Left ventricle myocardium inferior (tissue), 1 donor: ENCODE data around the gene IDH3G. TPM values are rescaled to one million over a fixed set of nuclear protein-coding genes. Genes with fewer than 3 reads are reported as not detected.

ENCODE experiments used
- DNase-seq: peaks from one replicate; pipeline ENCODE4 v3.0.0-alpha.2; 2020
- H3K27ac ChIP-seq: fragments of 200-600 bp; replicated peaks from 2 replicates; pipeline ENCODE4 v1.8.0; 2021
- H3K27me3 ChIP-seq: fragments of 200-600 bp; 2 replicates; pipeline ENCODE4 v1.8.0; 2021; ENCODE audit warnings: low read depth
- H3K36me3 ChIP-seq: fragments of 200-600 bp; 2 replicates; pipeline ENCODE4 v1.8.0; 2021
- H3K4me1 ChIP-seq: fragments of 200-600 bp; 2 replicates; pipeline ENCODE4 v1.8.0; 2021
- H3K4me3 ChIP-seq: fragments of 200-600 bp; 2 replicates; pipeline ENCODE4 v1.8.0; 2021; ENCODE audit warnings: mild to moderate bottlenecking, moderate library complexity
- H3K9me3 ChIP-seq: fragments of 200-600 bp; replicated peaks from 2 replicates; pipeline ENCODE4 v1.8.0; 2021
- intact Hi-C: fragments of 100-400 bp; cut with micrococcal nuclease; formaldehyde crosslinking; loops from one replicate; pipeline ENCODE4 v1.11.0; 2022
- total RNA-seq: library from RNA; stranded (reverse); fragmentation: NEBNext Ultra II Directional; extraction: Animal tissue kit (Norgen Biotek cat#: 25700); gene quantifications from one replicate; pipeline ENCODE4 v1.2.1, GENCODE V29; 2021
- TF ChIP-seq, protein P1 (sequence below): fragments of 200-600 bp; IDR thresholded peaks from 2 replicates; pipeline ENCODE4 v1.8.0; 2021; ENCODE audit warnings: antibody characterized with exemption, mild to moderate bottlenecking, borderline replicate concordance
- donor health status: DM: no; HTN: yes; CAD: no; lungs with severe emphysema.

IDH3G gene
- total RNA-seq, 1 donor from 2014 or later, result 72.5 TPM

DNA sequence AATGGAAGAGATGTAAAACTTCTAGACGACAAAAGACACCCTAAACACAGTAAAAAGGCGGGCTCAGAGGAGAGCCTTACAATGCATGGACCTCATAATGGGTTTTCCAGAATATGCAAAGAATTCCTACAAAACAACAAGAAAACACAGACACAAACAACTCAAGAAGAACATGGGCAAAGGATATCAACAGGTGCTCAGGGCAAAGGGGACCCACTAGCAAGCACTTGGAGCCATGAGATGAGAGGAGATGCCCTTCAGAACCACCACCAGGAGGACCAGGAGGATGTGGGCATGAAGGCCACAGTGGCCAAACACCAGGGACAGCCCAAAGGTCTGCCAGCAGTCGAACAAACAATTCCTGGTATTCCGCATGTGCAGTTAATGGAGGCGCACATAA is 19.0 kb upstream of the IDH3G start:
- Histone ChIP-seq H3K27me3 (no peaks in the 10 kb centered on the region), H3K36me3 (no peaks in the 10 kb centered on the region), H3K27ac (no peak overlapping the region), H3K4me1 (peaks cover 3% of the 10 kb centered on the region), H3K9me3 (no peaks in the 10 kb centered on the region), H3K4me3 (no peak overlapping the region)
- intact Hi-C loops, result no loop called here
- TF ChIP-seq, protein P1, sequence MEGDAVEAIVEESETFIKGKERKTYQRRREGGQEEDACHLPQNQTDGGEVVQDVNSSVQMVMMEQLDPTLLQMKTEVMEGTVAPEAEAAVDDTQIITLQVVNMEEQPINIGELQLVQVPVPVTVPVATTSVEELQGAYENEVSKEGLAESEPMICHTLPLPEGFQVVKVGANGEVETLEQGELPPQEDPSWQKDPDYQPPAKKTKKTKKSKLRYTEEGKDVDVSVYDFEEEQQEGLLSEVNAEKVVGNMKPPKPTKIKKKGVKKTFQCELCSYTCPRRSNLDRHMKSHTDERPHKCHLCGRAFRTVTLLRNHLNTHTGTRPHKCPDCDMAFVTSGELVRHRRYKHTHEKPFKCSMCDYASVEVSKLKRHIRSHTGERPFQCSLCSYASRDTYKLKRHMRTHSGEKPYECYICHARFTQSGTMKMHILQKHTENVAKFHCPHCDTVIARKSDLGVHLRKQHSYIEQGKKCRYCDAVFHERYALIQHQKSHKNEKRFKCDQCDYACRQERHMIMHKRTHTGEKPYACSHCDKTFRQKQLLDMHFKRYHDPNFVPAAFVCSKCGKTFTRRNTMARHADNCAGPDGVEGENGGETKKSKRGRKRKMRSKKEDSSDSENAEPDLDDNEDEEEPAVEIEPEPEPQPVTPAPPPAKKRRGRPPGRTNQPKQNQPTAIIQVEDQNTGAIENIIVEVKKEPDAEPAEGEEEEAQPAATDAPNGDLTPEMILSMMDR, result no peak
- no peak for DNase-seq

DNA sequence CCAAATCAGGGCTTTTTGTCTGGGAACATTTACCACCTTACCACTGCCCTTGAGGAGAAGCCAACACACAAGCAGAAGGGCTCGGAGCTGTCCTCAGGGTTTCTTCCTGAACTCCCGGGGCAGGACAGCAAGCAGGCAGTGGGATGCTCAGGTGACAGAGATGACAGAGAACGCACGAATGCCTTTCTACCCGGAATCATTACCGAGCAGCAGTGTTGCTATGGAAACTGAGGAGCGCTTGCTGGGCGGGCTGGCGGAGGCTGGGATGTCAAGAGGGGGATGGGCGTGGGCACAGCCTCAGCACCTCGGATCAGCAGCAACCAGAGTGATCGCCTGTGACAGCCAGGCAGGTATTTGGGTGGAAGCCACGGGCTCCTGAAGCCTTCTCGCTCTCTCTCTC is 18.0 kb upstream of the IDH3G start:
- no peak overlapping the region for H3K4me3 ChIP-seq
- TF ChIP-seq, protein P1, result no peak
- H3K27ac ChIP-seq, result no peak overlapping the region
- H3K27me3 ChIP-seq, result no peaks in the 10 kb centered on the region
- DNase-seq, result no peak
- no peaks in the 10 kb centered on the region for H3K36me3 ChIP-seq
- intact Hi-C loops, result no loop called here
- no peaks in the 10 kb centered on the region for H3K9me3 ChIP-seq
- no peaks in the 10 kb centered on the region for H3K4me1 ChIP-seq

DNA sequence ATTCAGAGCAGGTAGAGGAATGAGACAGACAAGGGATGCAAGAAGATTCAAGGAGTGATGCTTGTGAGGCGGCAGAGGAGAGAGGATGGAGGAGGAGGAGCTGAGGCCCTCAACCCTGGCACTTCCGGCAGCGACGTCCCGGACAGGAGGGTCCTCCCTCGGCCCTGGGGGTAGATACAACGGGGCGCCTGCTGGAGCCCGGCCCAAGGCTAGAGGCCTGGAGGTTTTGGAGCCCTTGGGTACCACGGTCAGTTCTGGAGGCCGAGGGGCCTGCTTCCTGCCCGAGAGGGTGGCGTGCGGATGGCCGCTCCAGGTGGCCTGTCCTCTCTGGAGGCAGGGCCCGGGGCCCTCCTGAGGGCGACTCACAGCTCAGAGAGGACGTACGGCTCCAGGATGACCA is 13.8 kb upstream of the IDH3G start:
- no peak for DNase-seq
- H3K27me3 ChIP-seq, result no peaks in the 10 kb centered on the region
- no peaks in the 10 kb centered on the region for H3K4me1 ChIP-seq
- intact Hi-C loops, result no loop called here
- H3K9me3 ChIP-seq, result no peaks in the 10 kb centered on the region
- H3K4me3 ChIP-seq, result no peak overlapping the region
- TF ChIP-seq, protein P1, result no peak
- no peaks in the 10 kb centered on the region for H3K36me3 ChIP-seq
- no peak overlapping the region for H3K27ac ChIP-seq

DNA sequence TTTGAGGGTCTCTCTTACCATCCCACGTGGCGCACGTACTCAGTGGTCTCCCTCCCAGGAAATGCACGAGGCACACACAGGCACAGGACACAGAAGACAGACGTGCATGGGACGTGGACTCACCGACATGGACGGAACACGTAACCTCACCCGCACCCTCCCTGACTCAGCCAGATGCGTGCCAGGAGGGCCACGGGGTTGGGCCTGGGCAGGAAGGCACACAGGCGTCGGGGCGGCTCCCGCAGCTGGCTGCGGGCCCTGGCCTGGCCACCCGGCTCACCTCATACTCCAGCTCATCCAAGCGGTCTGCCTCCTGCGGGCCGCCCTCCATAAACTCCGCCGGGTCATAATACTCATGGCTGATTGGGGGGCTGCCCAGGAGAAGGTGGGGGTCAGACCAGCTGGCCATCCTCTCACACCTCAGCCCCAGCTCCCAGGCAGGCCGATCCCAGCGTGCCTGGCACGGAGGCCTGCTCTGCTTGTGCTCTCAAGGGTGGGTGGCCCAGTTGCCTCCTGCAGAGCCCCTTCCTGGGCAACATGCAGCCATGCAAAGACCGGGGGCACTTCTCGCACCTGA is 12.9 kb upstream of the IDH3G start:
- intact Hi-C loops, result no loop called here
- TF ChIP-seq, protein P1, result no peak
- H3K4me3 ChIP-seq, result no peak overlapping the region

DNA sequence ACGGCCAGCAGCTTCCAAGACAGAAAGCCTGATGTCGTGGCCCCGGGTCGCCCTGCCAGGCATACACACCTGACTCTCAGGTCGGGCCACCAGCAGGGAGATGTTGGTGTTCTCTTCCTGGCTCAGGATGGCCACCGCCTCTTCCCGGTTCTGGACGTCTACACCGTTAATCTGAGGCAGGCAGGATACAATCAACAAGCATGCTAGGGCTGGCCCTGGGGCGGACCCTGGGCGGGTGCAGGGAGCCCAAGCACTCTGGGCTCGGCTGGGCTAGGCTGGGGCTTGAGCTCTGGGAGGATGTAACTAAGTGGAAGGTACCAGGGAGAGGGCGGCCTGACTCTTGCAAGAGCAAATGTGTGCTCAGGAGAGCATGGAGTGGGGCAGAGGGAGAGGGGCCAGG is 11.3 kb upstream of the IDH3G start:
- H3K4me3 ChIP-seq, result no peak overlapping the region
- no peaks in the 10 kb centered on the region for H3K36me3 ChIP-seq
- H3K27ac ChIP-seq, result no peak overlapping the region
- no peaks in the 10 kb centered on the region for H3K4me1 ChIP-seq
- intact Hi-C loops, result no loop called here
- H3K27me3 ChIP-seq, result no peaks in the 10 kb centered on the region
- no peak for DNase-seq
- TF ChIP-seq, protein P1, result no peak
- H3K9me3 ChIP-seq, result no peaks in the 10 kb centered on the region

More for the DNA sequence above, 12.9 kb upstream of the IDH3G start:
- no peaks in the 10 kb centered on the region for H3K36me3 ChIP-seq
- no peaks in the 10 kb centered on the region for H3K4me1 ChIP-seq
- DNase-seq, result no peak
- no peaks in the 10 kb centered on the region for H3K27me3 ChIP-seq
- no peaks in the 10 kb centered on the region for H3K9me3 ChIP-seq
- no peak overlapping the region for H3K27ac ChIP-seq
